Left lung (tissue), 10 donors: ENCODE data around the gene CMSS1. TPM values are rescaled to one million over a fixed set of nuclear protein-coding genes. Genes with fewer than 3 reads are reported as not detected.

Source experiments
- ATAC-seq: fragments of 200-7000 bp; cut with Tn5 transposase; one replicate; pipeline ENCODE4 v1.9.1; 2020; ENCODE audit warnings: moderate library complexity
- DNase-seq, 4 donors: peaks; one replicate each; pipeline ENCODE4 v3.0.0-alpha.2; 2013 to 2020
- H3K27ac ChIP-seq, 2 donors: fragments of 200-600 bp; sonication (generic) in 1 of 2; one replicate each; pipeline versions ENCODE4 v1.5.0 to v1.8.0; 2020 to 2021
- H3K27me3 ChIP-seq, 2 donors: fragments of 200-600 bp; sonication (generic) in 1 of 2; one replicate each; pipeline versions ENCODE4 v1.5.0 to v1.8.0; 2020 to 2021
- H3K36me3 ChIP-seq, 2 donors: fragments of 200-600 bp; sonication (generic) in 1 of 2; one replicate each; pipeline versions ENCODE4 v1.5.0 to v1.8.0; 2020 to 2021
- H3K4me1 ChIP-seq, 2 donors: fragments of 200-600 bp; one replicate each; pipeline ENCODE4 v1.8.0; 2021
- H3K4me3 ChIP-seq, 2 donors: fragments of 200-600 bp; sonication (generic) in 1 of 2; one replicate each; pipeline versions ENCODE4 v1.5.0 to v1.8.0; 2020 to 2021; ENCODE audit warnings: mild to moderate bottlenecking in 1 of 2
- H3K9me3 ChIP-seq, 2 donors: fragments of 200-600 bp; sonication (generic) in 1 of 2; one replicate each; pipeline versions ENCODE4 v1.5.0 to v1.8.0; 2020 to 2021
- CTCF ChIP-seq, 2 donors: fragments of 200-600 bp; sonication (generic) in 1 of 2; IDR thresholded peaks; one replicate each; pipeline versions ENCODE4 v1.5.0 to v1.8.0; 2021; ENCODE audit warnings: antibody characterized with exemption in 2 of 2
- intact Hi-C, 2 donors: fragments of 100-400 bp; cut with DNase I; formaldehyde crosslinking; loops; one replicate each; pipeline versions ENCODE4 v1.11.2 to v1.14.2; 2022
- polyA plus RNA-seq, 6 donors: library from polyadenylated mRNA; unstranded; fragments of 120-200 nt; gene quantifications; one replicate each; pipeline ENCODE4 v1.2.1, GENCODE V29; 2013; ENCODE audit not compliant: insufficient read length in 6 of 6
- total RNA-seq, 2 donors: library from RNA; stranded (reverse); fragmentation: NEBNext Ultra II Directional; extraction: Animal tissue kit (Norgen Biotek cat#: 25700); gene quantifications; one replicate each; pipeline ENCODE4 v1.2.1, GENCODE V29; 2021
- donor health status: DM: no; HTN: yes; CAD: no.
- donor health status: DM: no; HTN: no; CAD: no.

Gene CMSS1
- total and polyA plus RNA-seq, 8 donors = 13.4 to 51.0 (median 41.8) TPM

DNA sequence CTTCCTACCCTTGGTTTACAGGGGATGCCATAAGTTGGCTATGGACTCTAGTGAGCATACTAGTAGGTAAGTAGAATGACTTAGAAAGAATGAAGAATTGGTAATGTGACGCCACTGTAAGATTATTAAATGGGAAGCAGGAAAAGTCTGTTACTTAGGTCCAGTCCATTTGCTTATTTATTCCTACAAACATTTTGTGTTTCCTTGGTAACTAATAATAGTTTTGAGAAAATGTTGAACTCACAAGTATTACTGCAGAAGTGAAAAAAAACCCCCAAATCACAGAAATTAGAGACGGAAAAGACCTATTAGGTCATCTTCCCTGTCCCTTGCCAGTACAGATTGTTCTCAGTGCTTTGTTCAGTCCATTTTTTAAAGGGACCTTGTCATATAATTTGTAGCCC lies 63.5 kb downstream of the CMSS1 start:
- Histone ChIP-seq H3K27ac (peak overlapping the region; percentile 50 to 52), H3K9me3 (no peaks in the 10 kb centered on the region), H3K27me3 (no peaks in the 10 kb centered on the region), H3K36me3 (no peaks in the 10 kb centered on the region), H3K4me3 (no peak overlapping the region), H3K4me1 (peaks cover 2 to 30% of the 10 kb centered on the region in 2 donors)
- ATAC-seq (peak; percentile 51), DNase-seq (no peak)
- intact Hi-C loops = no loop called here
- TF ChIP-seq CTCF (IDR thresholded peaks at IDR 0.05) = no peak

DNA sequence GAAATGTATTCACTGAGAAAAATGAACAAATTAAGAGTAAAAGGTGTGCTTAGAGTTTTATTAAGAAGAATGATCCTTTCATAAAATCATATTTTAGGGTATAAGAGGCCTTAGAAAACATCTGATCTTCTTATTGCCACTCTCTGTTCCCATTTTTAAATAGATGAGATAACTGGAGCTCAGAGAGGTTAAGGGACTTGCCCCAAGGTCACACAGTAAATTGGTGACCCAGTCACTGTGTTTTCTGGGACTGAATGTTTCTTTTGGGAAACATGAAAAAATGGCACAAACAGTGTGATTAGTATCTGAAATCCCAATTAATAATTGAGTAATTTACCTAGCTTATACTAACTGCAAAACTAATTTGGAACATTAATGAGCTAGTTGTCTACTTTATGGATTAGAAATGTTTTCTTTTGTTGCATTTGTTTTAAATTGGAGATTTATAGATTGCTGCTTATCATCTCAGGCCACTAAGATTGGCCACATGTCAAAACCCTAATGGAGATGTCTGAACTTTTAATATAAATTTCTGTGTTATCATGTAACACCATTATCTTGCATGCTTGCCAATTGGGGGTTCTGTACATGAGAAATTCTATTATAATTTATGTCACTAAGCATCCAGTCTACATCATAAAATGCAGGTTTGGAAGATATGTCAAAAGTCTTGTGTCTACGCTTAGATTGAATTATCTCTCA lies 64.9 kb downstream of the CMSS1 start:
- no peak for DNase-seq
- TF ChIP-seq CTCF (IDR thresholded peaks at IDR 0.05) = no peak
- intact Hi-C loops = no loop called here
- Histone ChIP-seq H3K4me3 (no peak overlapping the region), H3K4me1 (peaks cover 2 to 17% of the 10 kb centered on the region in 2 donors), H3K27ac (no peak overlapping the region), H3K9me3 (no peaks in the 10 kb centered on the region), H3K27me3 (no peaks in the 10 kb centered on the region), H3K36me3 (no peaks in the 10 kb centered on the region)
- no peak for ATAC-seq

- TF ChIP-seq CTCF (IDR thresholded peaks at IDR 0.05) = no peak
- intact Hi-C loops = no loop called here
- DNase-seq = no peak
- Histone ChIP-seq H3K27me3 (no peaks in the 10 kb centered on the region), H3K4me3 (no peak overlapping the region), H3K36me3 (no peaks in the 10 kb centered on the region), H3K4me1 (peaks cover 2 to 12% of the 10 kb centered on the region in 2 donors), H3K9me3 (no peaks in the 10 kb centered on the region), H3K27ac (no peak overlapping the region)
- ATAC-seq = no peak
Measured at GRCh38 chr3:99883138-99883461, 65.4 kb downstream of the CMSS1 start.

DNA sequence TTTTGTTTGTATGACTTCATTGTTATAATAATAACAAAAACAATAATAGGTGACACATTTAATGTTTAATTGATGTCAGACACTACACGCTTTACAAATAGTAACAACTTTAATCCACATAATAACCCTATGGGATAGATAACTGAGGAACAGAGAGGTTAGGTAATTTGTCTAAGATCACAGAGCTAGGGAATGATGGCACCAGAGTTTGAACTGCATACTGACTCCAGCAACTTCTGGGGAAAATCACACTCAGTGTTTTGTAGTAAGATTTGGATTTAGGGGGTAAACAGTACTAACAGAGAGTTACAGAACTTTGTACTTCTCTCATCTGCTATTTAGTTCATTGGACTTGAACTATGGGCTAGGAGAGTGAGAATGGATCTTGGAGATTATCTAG lies 66.0 kb downstream of the CMSS1 start:
- Histone ChIP-seq H3K27ac (no peak overlapping the region), H3K4me3 (no peak overlapping the region), H3K27me3 (no peaks in the 10 kb centered on the region), H3K36me3 (no peaks in the 10 kb centered on the region), H3K9me3 (no peaks in the 10 kb centered on the region), H3K4me1 (peaks cover 2 to 12% of the 10 kb centered on the region in 2 donors)
- intact Hi-C loops = no loop called here
- ATAC-seq (no peak), DNase-seq (no peak)
- no peak for TF ChIP-seq CTCF (IDR thresholded peaks at IDR 0.05)

DNA sequence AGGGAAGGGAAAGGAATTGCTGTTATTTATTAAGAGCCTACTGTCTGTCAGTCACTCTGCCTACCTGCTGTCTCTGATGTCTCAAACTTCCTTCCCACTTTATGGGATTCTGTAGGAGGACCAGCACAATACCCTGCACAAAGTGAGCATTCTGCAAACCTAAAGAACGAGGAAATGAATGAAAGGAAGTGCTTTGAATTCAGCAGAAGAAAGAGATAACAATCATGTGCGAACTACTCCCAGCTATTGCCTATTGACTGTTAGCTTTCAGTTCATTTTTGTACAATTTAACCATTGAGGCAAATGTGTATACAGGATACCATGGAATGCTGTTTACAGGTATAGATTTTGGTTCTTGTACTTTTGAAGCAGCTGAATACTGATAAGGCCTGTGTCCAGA lies 66.8 kb downstream of the CMSS1 start:
- Histone ChIP-seq H3K27ac (no peak overlapping the region), H3K4me1 (peaks cover 2 to 12% of the 10 kb centered on the region in 2 donors), H3K4me3 (no peak overlapping the region), H3K27me3 (no peaks in the 10 kb centered on the region), H3K9me3 (no peaks in the 10 kb centered on the region), H3K36me3 (no peaks in the 10 kb centered on the region)
- no peak for ATAC-seq
- TF ChIP-seq CTCF (IDR thresholded peaks at IDR 0.05) = no peak
- intact Hi-C loops = no loop called here
- DNase-seq = no peak
